ENCODE measurements around the gene SGMS1.

DNA sequence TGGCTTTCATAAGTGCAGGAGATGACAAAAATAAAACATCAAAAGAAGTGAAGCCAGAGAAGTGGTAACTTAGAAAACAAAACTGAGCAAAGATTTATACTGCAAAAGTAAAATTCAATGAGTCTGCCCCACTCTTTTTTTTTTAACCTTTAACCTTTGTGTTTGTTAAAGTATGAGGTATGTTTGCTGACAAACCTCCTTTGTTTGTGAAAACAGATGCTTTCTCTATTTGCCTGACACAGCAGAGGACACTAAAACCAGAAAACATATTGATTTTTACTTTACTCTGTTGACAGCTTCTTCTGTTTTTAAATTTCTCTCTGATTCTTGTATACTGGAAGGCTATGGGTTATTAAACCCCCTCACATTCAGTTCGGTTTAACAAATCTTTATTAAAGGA, 57.6 kb downstream of the SGMS1 start:
- TF ChIP-seq, protein P1, sequence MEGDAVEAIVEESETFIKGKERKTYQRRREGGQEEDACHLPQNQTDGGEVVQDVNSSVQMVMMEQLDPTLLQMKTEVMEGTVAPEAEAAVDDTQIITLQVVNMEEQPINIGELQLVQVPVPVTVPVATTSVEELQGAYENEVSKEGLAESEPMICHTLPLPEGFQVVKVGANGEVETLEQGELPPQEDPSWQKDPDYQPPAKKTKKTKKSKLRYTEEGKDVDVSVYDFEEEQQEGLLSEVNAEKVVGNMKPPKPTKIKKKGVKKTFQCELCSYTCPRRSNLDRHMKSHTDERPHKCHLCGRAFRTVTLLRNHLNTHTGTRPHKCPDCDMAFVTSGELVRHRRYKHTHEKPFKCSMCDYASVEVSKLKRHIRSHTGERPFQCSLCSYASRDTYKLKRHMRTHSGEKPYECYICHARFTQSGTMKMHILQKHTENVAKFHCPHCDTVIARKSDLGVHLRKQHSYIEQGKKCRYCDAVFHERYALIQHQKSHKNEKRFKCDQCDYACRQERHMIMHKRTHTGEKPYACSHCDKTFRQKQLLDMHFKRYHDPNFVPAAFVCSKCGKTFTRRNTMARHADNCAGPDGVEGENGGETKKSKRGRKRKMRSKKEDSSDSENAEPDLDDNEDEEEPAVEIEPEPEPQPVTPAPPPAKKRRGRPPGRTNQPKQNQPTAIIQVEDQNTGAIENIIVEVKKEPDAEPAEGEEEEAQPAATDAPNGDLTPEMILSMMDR (IDR thresholded peaks at IDR 0.05) = no peak
- no peak for TF ChIP-seq POLR2A (IDR thresholded peaks at IDR 0.05)
